HEK293 (cell line): Measurements from ENCODE around the gene MYT1.

ENCODE experiments used
- CTCF ChIA-PET: fragments of 350-600 bp; formaldehyde crosslinking; extraction: SDS; loops from one replicate; lab custom pipeline; 2021; ENCODE audit warnings: antibody characterized with exemption; lab: Yijun Ruan, JAX
- POLR2A ChIA-PET: fragments of 300-600 bp; formaldehyde crosslinking; extraction: SDS; loops from one replicate; lab custom pipeline; 2020; ENCODE audit warnings: antibody characterized with exemption, inconsistent platforms; lab: Yijun Ruan, JAX
- H3K27ac ChIP-seq: fragments of 200-500 bp; sonication (Bioruptor generic); 2 replicates; pipeline ENCODE4 v1.5.1; 2014; ENCODE audit warnings: low read depth, low read length, control low read depth, inconsistent platforms; ENCODE audit errors: extremely low read depth
- H3K36me3 ChIP-seq, 2 experiments: fragments of 200-500 bp in 1 of 2; sonication (Bioruptor generic) in 1 of 2; 1 replicate in 1 of 2; 2 replicates in 1 of 2; pipeline ENCODE4 v1.5.1; 2014 to 2017; ENCODE audit warnings: inconsistent platforms in 2 of 2, low read length in 2 of 2; ENCODE audit not compliant: control insufficient read depth in 2 of 2, insufficient read depth in 1 of 2
- H3K4me1 ChIP-seq: fragments of 200-500 bp; sonication (Bioruptor generic); 2 replicates; pipeline ENCODE4 v1.5.1; 2014; ENCODE audit warnings: mild to moderate bottlenecking, low read length, inconsistent platforms; ENCODE audit not compliant: control insufficient read depth, insufficient read depth
- H3K4me3 ChIP-seq: 2 replicates; pipeline ENCODE4 v1.5.1; 2011; ENCODE audit warnings: low read depth, mild to moderate bottlenecking, control low read depth, low read length, moderate library complexity
- H3K9me3 ChIP-seq: fragments of 200-500 bp; sonication (Bioruptor generic); 2 replicates; pipeline ENCODE4 v1.5.1; 2014; ENCODE audit warnings: low read depth, low read length, inconsistent platforms; ENCODE audit not compliant: control insufficient read depth, insufficient read depth
- ELK4 ChIP-seq: IDR thresholded peaks from 2 replicates; pipeline ENCODE4 v1.6.1; 2011; ENCODE audit warnings: mild to moderate bottlenecking, low read depth, low read length, borderline replicate concordance
- GLI4 ChIP-seq: fragments of 450-650 bp; formaldehyde crosslinking; IDR thresholded peaks from 2 replicates; pipeline ENCODE4 v1.5.1; 2016; ENCODE audit warnings: missing biosample characterization, missing genetic modification characterization
- HOXC10 ChIP-seq: sonication (generic); formaldehyde crosslinking; IDR thresholded peaks from 2 replicates; pipeline ENCODE4 v1.8.1; 2023; ENCODE audit warnings: mild to moderate bottlenecking, missing genetic modification reagents
- IKZF3 ChIP-seq: fragments of 450-650 bp; IDR thresholded peaks from 2 replicates; pipeline ENCODE4 v1.5.0; 2018; ENCODE audit warnings: missing biosample characterization, mild to moderate bottlenecking, missing genetic modification characterization, moderate library complexity
- REST ChIP-seq: fragments of 450-650 bp; formaldehyde crosslinking; IDR thresholded peaks from 2 replicates; pipeline ENCODE4 v1.5.1; 2016; ENCODE audit warnings: missing biosample characterization, missing genetic modification characterization
- ZBTB26 ChIP-seq: fragments of 450-650 bp; formaldehyde crosslinking; optimal IDR thresholded peaks from 2 replicates; pipeline ENCODE3; 2016; ENCODE audit warnings: missing biosample characterization, mild to moderate bottlenecking, missing genetic modification characterization
- ZEB2 ChIP-seq: fragments of 450-650 bp; formaldehyde crosslinking; IDR thresholded peaks from 2 replicates; pipeline ENCODE4 v1.5.1; 2016; ENCODE audit warnings: missing biosample characterization, missing genetic modification characterization
- ZFHX2 ChIP-seq: fragments of 450-650 bp; formaldehyde crosslinking; conservative IDR thresholded peaks from 2 replicates; pipeline ENCODE4 v1.5.1; 2016; ENCODE audit warnings: missing biosample characterization, missing genetic modification characterization
- ZIC2 ChIP-seq: fragments of 450-650 bp; formaldehyde crosslinking; IDR thresholded peaks from 2 replicates; pipeline ENCODE4 v1.5.1; 2016; ENCODE audit warnings: missing biosample characterization, missing genetic modification characterization
- ZNF133 ChIP-seq: fragments of 450-650 bp; formaldehyde crosslinking; IDR thresholded peaks from 2 replicates; pipeline ENCODE4 v1.5.1; 2016; ENCODE audit warnings: missing biosample characterization, missing genetic modification characterization
- ZNF148 ChIP-seq: fragments of 450-650 bp; formaldehyde crosslinking; IDR thresholded peaks from 2 replicates; pipeline ENCODE4 v1.5.0; 2017; ENCODE audit warnings: missing biosample characterization, missing genetic modification characterization, borderline replicate concordance
- ZNF169 ChIP-seq: fragments of 450-650 bp; formaldehyde crosslinking; IDR thresholded peaks from 2 replicates; pipeline ENCODE4 v1.5.1; 2016; ENCODE audit warnings: missing biosample characterization, missing genetic modification characterization
- ZNF239 ChIP-seq: fragments of 450-650 bp; formaldehyde crosslinking; IDR thresholded peaks from 2 replicates; pipeline ENCODE4 v1.5.1; 2016; ENCODE audit warnings: missing biosample characterization, missing genetic modification characterization
- ZNF266 ChIP-seq: fragments of 450-650 bp; formaldehyde crosslinking; IDR thresholded peaks from 2 replicates; pipeline ENCODE4 v1.5.1; 2016; ENCODE audit warnings: missing biosample characterization, missing genetic modification characterization, low read depth
- ZNF585B ChIP-seq: fragments of 450-650 bp; formaldehyde crosslinking; IDR thresholded peaks from 2 replicates; pipeline ENCODE4 v1.5.1; 2016; ENCODE audit warnings: missing biosample characterization, missing genetic modification characterization
- ZNF623 ChIP-seq: fragments of 450-650 bp; formaldehyde crosslinking; IDR thresholded peaks from 2 replicates; pipeline ENCODE4 v1.5.1; 2016; ENCODE audit warnings: missing biosample characterization, missing genetic modification characterization
- ZNF791 ChIP-seq: fragments of 450-650 bp; formaldehyde crosslinking; IDR thresholded peaks from 2 replicates; pipeline ENCODE4 v1.5.1; 2016; ENCODE audit warnings: missing biosample characterization, missing genetic modification characterization
- TF ChIP-seq, protein P1 (sequence below): fragments of 450-650 bp; formaldehyde crosslinking; IDR thresholded peaks from 2 replicates; pipeline ENCODE4 v1.5.1; 2017; ENCODE audit warnings: missing biosample characterization, missing genetic modification characterization
- TF ChIP-seq, protein P2 (sequence below): fragments of 450-650 bp; formaldehyde crosslinking; IDR thresholded peaks from 2 replicates; pipeline ENCODE4 v1.5.1; 2016; ENCODE audit warnings: missing biosample characterization, missing genetic modification characterization
- TF ChIP-seq, protein P3 (sequence below): fragments of 450-650 bp; formaldehyde crosslinking; IDR thresholded peaks from 2 replicates; pipeline ENCODE4; 2016; ENCODE audit warnings: missing biosample characterization, missing genetic modification characterization

Gene MYT1

DNA sequence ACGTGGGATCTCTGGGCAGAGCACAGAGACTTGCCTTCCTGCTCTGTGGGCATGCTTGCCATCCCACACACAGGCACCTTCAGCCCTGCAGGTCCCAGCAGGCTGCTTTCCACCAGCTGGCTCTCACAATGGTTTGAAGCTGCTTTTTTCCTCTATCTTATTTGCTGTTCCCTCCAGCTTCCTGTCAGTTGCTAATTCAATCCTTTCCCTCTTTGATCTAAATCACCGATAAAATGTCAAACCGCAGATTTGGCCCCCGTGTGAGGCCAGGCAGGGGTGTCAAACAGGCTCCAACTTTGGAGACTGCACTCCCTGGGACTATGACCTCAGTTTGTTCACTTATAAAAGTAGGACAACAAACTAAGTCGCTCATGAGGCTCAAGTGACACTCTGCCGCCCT is 50.7 kb downstream of the MYT1 start:
- H3K4me1 ChIP-seq: no peaks in the 10 kb centered on the region
- no peak overlapping the region for H3K27ac ChIP-seq
- TF ChIP-seq HOXC10 (CRISPR knock-in tag) (no peak), ZIC2 (peak; percentile 60), ZNF169 (tag by site-specific recombination) (no peak), ZNF239 (no peak), ZNF266 (tag by site-specific recombination) (no peak), GLI4 (tag by site-specific recombination) (no peak), ZNF585B (no peak), ZNF148 (no peak), REST (tag by site-specific recombination) (no peak), ZFHX2 (tag by site-specific recombination) (peak; percentile 50)
- TF ChIP-seq, protein P1, sequence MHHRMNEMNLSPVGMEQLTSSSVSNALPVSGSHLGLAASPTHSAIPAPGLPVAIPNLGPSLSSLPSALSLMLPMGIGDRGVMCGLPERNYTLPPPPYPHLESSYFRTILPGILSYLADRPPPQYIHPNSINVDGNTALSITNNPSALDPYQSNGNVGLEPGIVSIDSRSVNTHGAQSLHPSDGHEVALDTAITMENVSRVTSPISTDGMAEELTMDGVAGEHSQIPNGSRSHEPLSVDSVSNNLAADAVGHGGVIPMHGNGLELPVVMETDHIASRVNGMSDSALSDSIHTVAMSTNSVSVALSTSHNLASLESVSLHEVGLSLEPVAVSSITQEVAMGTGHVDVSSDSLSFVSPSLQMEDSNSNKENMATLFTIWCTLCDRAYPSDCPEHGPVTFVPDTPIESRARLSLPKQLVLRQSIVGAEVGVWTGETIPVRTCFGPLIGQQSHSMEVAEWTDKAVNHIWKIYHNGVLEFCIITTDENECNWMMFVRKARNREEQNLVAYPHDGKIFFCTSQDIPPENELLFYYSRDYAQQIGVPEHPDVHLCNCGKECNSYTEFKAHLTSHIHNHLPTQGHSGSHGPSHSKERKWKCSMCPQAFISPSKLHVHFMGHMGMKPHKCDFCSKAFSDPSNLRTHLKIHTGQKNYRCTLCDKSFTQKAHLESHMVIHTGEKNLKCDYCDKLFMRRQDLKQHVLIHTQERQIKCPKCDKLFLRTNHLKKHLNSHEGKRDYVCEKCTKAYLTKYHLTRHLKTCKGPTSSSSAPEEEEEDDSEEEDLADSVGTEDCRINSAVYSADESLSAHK (tag by site-specific recombination): no peak
- no peaks in the 10 kb centered on the region for H3K36me3 ChIP-seq
- no peak overlapping the region for H3K4me3 ChIP-seq
- no peaks in the 10 kb centered on the region for H3K9me3 ChIP-seq
- ChIA-PET POLR2A (no interaction called here), CTCF (no interaction called here)

- no peak overlapping the region for H3K27ac ChIP-seq
- no peak overlapping the region for H3K4me3 ChIP-seq
- ChIA-PET CTCF (no interaction called here), POLR2A (no interaction called here)
- TF ChIP-seq ZNF623 (tag by site-specific recombination): no peak
- no peak for TF ChIP-seq ZBTB26
- no peak for TF ChIP-seq ELK4
- TF ChIP-seq IKZF3: no peak
- TF ChIP-seq, protein P2, sequence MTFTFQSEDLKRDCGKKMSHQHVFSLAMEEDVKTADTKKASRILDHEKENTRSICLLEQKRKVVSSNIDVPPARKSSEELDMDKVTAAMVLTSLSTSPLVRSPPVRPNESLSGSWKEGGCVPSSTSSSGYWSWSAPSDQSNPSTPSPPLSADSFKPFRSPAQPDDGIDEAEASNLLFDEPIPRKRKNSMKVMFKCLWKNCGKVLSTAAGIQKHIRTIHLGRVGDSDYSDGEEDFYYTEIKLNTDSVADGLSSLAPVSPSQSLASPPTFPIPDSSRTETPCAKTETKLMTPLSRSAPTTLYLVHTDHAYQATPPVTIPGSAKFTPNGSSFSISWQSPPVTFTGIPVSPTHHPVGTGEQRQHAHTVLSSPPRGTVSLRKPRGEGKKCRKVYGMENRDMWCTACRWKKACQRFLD (tag by site-specific recombination): no peak
- no peak for TF ChIP-seq ZNF791 (tag by site-specific recombination)
- TF ChIP-seq ZNF133 (tag by site-specific recombination): no peak
- TF ChIP-seq, protein P3, sequence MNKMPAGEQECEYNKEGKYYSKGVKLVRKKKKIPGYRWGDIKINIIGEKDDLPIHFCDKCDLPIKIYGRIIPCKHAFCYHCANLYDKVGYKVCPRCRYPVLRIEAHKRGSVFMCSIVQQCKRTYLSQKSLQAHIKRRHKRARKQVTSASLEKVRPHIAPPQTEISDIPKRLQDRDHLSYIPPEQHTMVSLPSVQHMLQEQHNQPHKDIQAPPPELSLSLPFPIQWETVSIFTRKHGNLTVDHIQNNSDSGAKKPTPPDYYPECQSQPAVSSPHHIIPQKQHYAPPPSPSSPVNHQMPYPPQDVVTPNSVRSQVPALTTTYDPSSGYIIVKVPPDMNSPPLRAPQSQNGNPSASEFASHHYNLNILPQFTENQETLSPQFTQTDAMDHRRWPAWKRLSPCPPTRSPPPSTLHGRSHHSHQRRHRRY (tag by site-specific recombination): no peak
- TF ChIP-seq ZEB2 (tag by site-specific recombination): no peak
- no peaks in the 10 kb centered on the region for H3K4me1 ChIP-seq
- H3K36me3 ChIP-seq: no peaks in the 10 kb centered on the region
- no peaks in the 10 kb centered on the region for H3K9me3 ChIP-seq
Measured at GRCh38 chr20:64216036-64216435, 51.8 kb downstream of the MYT1 start.
